CD4-positive, CD25-positive, alpha-beta regulatory T cell (primary cell): ENCODE results near the gene MAPK9. TPM values are rescaled to one million over a fixed set of nuclear protein-coding genes. Genes with fewer than 3 reads are reported as not detected.
A peak's percentile ranks its signal among the peaks of the same experiment; 100 is the strongest.
"Not testable (repeated sequence)": the region's sequence is repeated elsewhere in the genome, so short reads cannot be mapped to it uniquely, and the experiment has no call there.

Experiments
- ATAC-seq, 2 donors: fragments of 150-1000 bp; cut with Tn5 transposase; one replicate each; pipeline ENCODE4 v1.10.0; 2021; ENCODE audit warnings: low read depth in 2 of 2, moderate number of reproducible peaks in 2 of 2, moderate library complexity in 1 of 2
- DNase-seq, 3 donors: peaks; one replicate each; pipeline versions ENCODE4 v3.0.0 to v3.0.0-alpha.2; 2012 to 2022; ENCODE audit warnings: mixed read lengths in 1 of 3
- H3K27ac ChIP-seq: one replicate; pipeline ENCODE4 v1.7.0; 2013; ENCODE audit warnings: mild to moderate bottlenecking, low read length; ENCODE audit not compliant: insufficient read depth, poor library complexity, severe bottlenecking
- H3K27me3 ChIP-seq: one replicate; pipeline ENCODE4 v1.7.0; 2013; ENCODE audit warnings: low read length; ENCODE audit not compliant: control insufficient read depth, insufficient read depth
- H3K36me3 ChIP-seq: one replicate; pipeline ENCODE4 v1.7.0; 2013; ENCODE audit warnings: mild to moderate bottlenecking, low read length, moderate library complexity; ENCODE audit not compliant: control insufficient read depth, insufficient read depth
- H3K4me1 ChIP-seq: 2 replicates; pipeline ENCODE4 v1.7.0; 2013; ENCODE audit warnings: mild to moderate bottlenecking, low read length; ENCODE audit not compliant: insufficient read depth, control insufficient read depth, poor library complexity, severe bottlenecking
- H3K4me3 ChIP-seq: one replicate; pipeline ENCODE4 v1.7.0; 2013; ENCODE audit warnings: low read depth, mild to moderate bottlenecking, low read length, moderate library complexity
- H3K9me3 ChIP-seq, 2 experiments: 1 replicate in 1 of 2; 2 replicates in 1 of 2; pipeline ENCODE4 v1.7.0; 2013; ENCODE audit warnings: low read length in 2 of 2, mild to moderate bottlenecking in 1 of 2, moderate library complexity in 1 of 2; ENCODE audit not compliant: control insufficient read depth in 2 of 2
- H3K27ac Mint-ChIP-seq, 3 donors: one replicate each; pipeline ENCODE4 v1.8.0; 2020 to 2022; ENCODE audit warnings: mild to moderate bottlenecking in 3 of 3, mixed read lengths in 3 of 3, moderate library complexity in 2 of 3
- H3K27me3 Mint-ChIP-seq: one replicate; pipeline ENCODE4 v1.8.0; 2022; ENCODE audit warnings: mild to moderate bottlenecking, mixed read lengths
- H3K36me3 Mint-ChIP-seq: one replicate; pipeline ENCODE4 v1.8.0; 2020; ENCODE audit warnings: mixed read lengths
- H3K4me1 Mint-ChIP-seq, 4 donors: one replicate each; pipeline ENCODE4 v1.8.0; 2020 to 2022; ENCODE audit warnings: mixed read lengths in 4 of 4, mild to moderate bottlenecking in 1 of 4
- H3K4me3 Mint-ChIP-seq, 4 donors: one replicate each; pipeline ENCODE4 v1.8.0; 2020 to 2022; ENCODE audit warnings: mild to moderate bottlenecking in 4 of 4, mixed read lengths in 4 of 4, moderate library complexity in 3 of 4
- H3K9me3 Mint-ChIP-seq, 7 donors: one replicate each; pipeline ENCODE4 v1.8.0; 2020 to 2022; ENCODE audit warnings: mixed read lengths in 7 of 7, mild to moderate bottlenecking in 3 of 7, moderate library complexity in 2 of 7
- polyA plus RNA-seq, 4 donors: library from polyadenylated mRNA; unstranded; fragments of 300-500 nt; fragmentation: Illumina TruSeq; gene quantifications; one replicate each; pipeline ENCODE4 v1.2.3, GENCODE V29; 2021
- total RNA-seq: library from RNA; stranded (reverse); gene quantifications from one replicate; pipeline ENCODE4 v1.2.3, GENCODE V29; 2022

MAPK9 gene
- total and polyA plus RNA-seq, 5 donors from 2014 or later = 18.5 to 35.4 (median 23.1) TPM

DNA sequence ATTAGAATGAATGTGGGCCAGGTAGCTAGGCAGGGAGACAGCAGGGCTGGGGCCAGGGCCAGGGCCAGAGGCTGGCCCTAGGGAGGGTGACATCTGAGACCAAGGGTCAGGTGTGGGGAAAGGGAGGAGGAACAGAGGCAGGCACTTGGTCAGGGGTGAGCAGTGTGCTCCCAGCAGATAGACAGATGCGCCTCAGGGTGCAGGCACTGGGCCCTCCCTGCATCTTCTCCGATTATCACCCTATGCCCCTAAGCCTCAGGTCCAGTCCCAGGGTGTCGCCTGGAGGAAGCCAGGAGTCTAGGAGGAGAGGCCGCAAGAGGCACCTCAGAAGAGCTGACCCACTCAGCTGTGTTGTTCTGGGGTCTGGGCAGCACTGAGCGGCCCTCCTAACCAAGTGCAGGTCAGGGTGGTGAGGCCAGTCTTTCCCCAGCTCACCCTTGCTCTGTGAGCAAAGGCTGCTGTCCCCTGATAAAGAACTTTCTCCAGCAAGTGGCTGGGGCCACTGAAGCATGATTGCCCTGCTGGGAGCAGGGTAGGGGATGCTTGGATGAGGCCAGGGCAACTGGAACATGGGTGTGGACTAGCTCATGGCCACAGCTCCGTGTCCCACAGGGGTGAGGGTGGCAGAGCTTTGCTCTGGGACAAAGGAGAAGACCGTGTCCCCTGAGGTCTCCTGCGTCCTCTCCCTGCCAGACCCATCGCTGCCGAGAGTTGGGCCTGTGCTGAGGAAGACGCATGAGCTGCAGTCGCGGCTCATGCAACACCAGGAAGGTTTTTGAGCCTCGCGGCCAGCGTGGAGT, 80.7 kb downstream of the MAPK9 start:
- no peak overlapping the region for H3K4me3 Mint-ChIP-seq

DNA sequence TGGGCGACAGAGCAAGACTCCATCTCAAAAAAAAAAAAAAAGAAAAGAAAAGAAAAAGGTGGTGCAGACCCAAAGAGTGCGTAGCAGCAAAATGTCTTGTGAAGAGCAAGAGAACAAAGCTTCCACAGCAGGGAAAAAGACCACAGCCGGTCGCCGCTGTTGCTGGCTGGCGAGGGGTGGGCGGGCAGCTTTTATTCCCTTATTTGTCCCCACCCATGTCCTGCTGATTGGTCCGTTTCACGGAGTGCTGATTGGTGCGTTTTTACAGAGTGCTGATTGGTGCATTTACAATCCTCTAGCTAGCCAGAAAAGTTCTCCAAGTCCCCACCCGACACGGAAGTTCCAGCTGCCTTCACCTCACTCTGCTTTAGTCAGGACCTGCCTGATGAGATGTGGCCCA, 81.8 kb downstream of the MAPK9 start:
- Mint-ChIP-seq H3K4me3 (peak overlapping the region in 2 of 4 donors; percentile 21 to 56), H3K27me3 (peaks cover 38% of the 10 kb centered on the region)
- not testable (repeated sequence) for H3K27ac ChIP-seq, DNase-seq, H3K36me3 Mint-ChIP-seq, H3K9me3 Mint-ChIP-seq, H3K36me3 ChIP-seq, H3K4me3 ChIP-seq, H3K27ac Mint-ChIP-seq, H3K4me1 ChIP-seq, H3K27me3 ChIP-seq, H3K4me1 Mint-ChIP-seq, H3K9me3 ChIP-seq, ATAC-seq

More for the DNA sequence above, 80.7 kb downstream of the MAPK9 start:
- no peak for DNase-seq
- no peaks in the 10 kb centered on the region for H3K4me1 ChIP-seq
- no peak overlapping the region for H3K4me3 ChIP-seq
- ATAC-seq = no peak
- peaks cover 34% of the 10 kb centered on the region for H3K27me3 Mint-ChIP-seq
- H3K27me3 ChIP-seq = no peaks in the 10 kb centered on the region
- no peaks in the 10 kb centered on the region for H3K36me3 ChIP-seq
- H3K27ac Mint-ChIP-seq = no peak overlapping the region
- peaks cover 0 to 9% (median 3%) of the 10 kb centered on the region in 4 donors for H3K4me1 Mint-ChIP-seq
- H3K27ac ChIP-seq = no peak overlapping the region
- peaks cover 0 to 12% of the 10 kb centered on the region in 2 experiments for H3K9me3 ChIP-seq
- no peaks in the 10 kb centered on the region for H3K36me3 Mint-ChIP-seq
- H3K9me3 Mint-ChIP-seq = peaks cover 0 to 11% (median 5%) of the 10 kb centered on the region in 7 donors

DNA sequence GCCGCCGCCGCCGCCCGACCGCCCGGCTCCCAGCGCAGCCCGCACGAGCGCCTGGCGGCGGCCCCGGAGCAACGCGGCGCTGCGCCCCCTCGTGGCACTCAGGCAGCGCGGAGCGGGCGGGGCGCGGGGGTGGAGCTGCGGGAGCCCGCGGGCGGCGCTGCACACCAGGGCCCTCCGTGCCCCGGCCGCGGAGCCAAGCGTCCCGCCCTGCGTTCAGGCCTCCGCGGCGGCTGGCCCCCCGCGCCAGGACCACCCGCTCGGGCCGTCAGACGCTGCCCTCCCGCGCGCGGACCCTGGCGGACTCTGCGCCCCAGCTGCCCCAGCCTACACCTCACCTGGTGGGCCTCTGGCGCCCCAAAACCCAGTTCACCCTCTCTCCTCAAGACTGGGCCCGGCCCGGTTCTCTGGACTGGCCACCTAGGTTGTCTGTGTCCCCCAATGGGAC, 82.7 kb downstream of the MAPK9 start, which contains the start of gene RASGEF1C:
Gene RASGEF1C, minus strand, starts transcription at position 75 of the 445 bp plus-strand sequence. CDS start 71,159 bp downstream, outside the sequence.
- Histone ChIP-seq H3K4me1 (no peaks in the 10 kb centered on the region), H3K9me3 (no peaks in the 10 kb centered on the region), H3K4me3 (no peak within 1 kb of the TSS), H3K36me3 (no peaks in the 10 kb centered on the region), H3K27ac (no peak within 1 kb of the TSS), H3K27me3 (no peaks in the 10 kb centered on the region)
- DNase-seq (peak; percentile 6 to 65 (median 54)), ATAC-seq (peak; percentile 69 to 77)
- H3K27ac Mint-ChIP-seq = no peak within 1 kb of the TSS
- H3K4me3 Mint-ChIP-seq = peak within 1 kb of the TSS; percentile 43 to 81 (median 60)
- no peaks in the 10 kb centered on the region for H3K36me3 Mint-ChIP-seq
- H3K27me3 Mint-ChIP-seq = peaks cover 38% of the 10 kb centered on the region
- H3K4me1 Mint-ChIP-seq = peaks cover 0 to 9% (median 3%) of the 10 kb centered on the region in 4 donors
- H3K9me3 Mint-ChIP-seq = peaks cover 0 to 5% (median 3%) of the 10 kb centered on the region in 7 donors

DNA sequence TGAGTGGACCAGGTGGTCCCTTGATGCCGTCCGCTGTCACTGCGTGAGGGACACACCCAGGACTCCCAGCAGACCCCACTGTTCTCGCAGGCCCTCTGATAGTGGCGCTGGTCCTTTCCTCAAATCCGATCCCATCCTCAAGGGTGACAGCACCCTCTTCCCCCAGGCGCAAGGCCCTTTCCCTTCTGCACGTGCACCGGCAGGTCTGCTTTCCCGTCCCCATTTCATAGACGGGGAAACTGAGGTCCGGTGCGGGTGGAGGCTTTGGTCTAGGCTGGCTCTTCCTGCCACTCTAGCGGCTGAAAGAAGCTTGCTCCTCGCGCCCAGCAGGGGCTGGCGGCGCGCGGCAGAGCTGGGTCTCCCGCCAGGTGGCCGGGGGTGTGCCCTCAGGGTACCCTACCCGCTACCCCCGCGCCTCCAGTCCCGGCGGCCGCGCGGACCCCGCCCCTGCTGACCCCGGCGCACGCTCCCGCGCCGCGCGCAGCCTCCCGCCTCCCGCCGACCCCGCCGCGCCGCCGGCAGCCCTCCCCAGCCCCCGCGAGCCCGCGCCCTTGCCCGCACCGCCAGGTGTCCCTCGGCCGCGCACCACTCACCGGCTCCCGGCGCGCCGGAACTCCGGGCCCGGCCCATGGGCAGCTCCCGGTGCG, 83.3 kb downstream of the MAPK9 start:
- DNase-seq = no peak
- Histone ChIP-seq H3K27ac (no peak overlapping the region), H3K9me3 (no peaks in the 10 kb centered on the region), H3K36me3 (no peaks in the 10 kb centered on the region), H3K4me3 (no peak overlapping the region), H3K27me3 (no peaks in the 10 kb centered on the region), H3K4me1 (no peaks in the 10 kb centered on the region)
- H3K27ac Mint-ChIP-seq = no peak overlapping the region
- H3K27me3 Mint-ChIP-seq = peaks cover 38% of the 10 kb centered on the region
- peaks cover 0 to 2% (median 0%) of the 10 kb centered on the region in 7 donors for H3K9me3 Mint-ChIP-seq
- peaks cover 0 to 9% (median 3%) of the 10 kb centered on the region in 4 donors for H3K4me1 Mint-ChIP-seq
- H3K4me3 Mint-ChIP-seq = peak overlapping the region in 3 of 4 donors; percentile 52 to 81 (median 68)
- ATAC-seq = no peak
- H3K36me3 Mint-ChIP-seq = no peaks in the 10 kb centered on the region

DNA sequence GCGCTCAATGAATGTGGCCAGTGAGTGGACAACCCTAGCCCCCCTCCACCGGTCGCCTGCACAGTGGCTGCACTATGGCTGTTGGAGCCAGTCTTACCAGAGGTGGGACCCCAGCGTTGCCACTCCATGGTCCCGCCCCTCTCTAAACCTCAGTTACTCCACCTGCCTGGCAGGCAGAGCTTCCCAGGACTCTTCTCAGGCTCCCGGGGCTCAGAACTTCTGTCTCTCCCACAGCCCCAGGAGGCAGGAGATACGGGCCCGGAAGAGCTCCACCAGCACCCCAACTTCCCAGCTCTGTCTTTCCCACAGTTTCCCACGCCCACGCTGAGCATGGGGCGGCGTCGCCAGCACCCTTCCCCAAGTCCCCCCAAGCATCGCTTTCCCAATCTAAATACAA, 83.8 kb downstream of the MAPK9 start:
- Histone ChIP-seq H3K4me1 (no peaks in the 10 kb centered on the region), H3K4me3 (no peak overlapping the region), H3K27ac (no peak overlapping the region), H3K9me3 (no peaks in the 10 kb centered on the region), H3K27me3 (no peaks in the 10 kb centered on the region), H3K36me3 (no peaks in the 10 kb centered on the region)
- Mint-ChIP-seq H3K9me3 (peaks cover 0 to 2% (median 0%) of the 10 kb centered on the region in 7 donors), H3K4me3 (peak overlapping the region; percentile 43 to 81 (median 60)), H3K36me3 (no peaks in the 10 kb centered on the region), H3K4me1 (peaks cover 0 to 9% (median 3%) of the 10 kb centered on the region in 4 donors), H3K27me3 (peaks cover 38% of the 10 kb centered on the region), H3K27ac (no peak overlapping the region)
- ATAC-seq (no peak), DNase-seq (no peak)

DNA sequence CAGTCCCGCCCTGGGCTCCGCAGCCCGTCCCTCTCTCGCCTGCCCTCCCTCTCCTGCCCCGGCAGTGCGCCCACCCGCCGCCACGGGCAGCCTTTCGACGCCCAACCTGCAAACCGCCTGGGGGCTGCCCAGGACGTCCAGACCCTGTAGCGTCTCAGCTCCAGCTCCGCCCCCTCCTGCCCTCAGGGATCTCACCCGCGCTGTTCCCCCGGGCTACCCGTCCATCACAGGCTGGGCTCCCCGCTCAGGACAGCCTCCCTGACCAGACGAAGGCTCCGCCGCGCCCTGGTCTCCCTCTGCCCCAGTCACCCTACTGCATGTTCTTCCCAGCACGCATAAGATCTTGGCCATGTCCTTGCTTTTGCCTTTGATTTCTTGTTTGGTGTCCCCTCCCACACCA, 84.3 kb downstream of the MAPK9 start:
- peaks cover 38% of the 10 kb centered on the region for H3K27me3 Mint-ChIP-seq

DNA sequence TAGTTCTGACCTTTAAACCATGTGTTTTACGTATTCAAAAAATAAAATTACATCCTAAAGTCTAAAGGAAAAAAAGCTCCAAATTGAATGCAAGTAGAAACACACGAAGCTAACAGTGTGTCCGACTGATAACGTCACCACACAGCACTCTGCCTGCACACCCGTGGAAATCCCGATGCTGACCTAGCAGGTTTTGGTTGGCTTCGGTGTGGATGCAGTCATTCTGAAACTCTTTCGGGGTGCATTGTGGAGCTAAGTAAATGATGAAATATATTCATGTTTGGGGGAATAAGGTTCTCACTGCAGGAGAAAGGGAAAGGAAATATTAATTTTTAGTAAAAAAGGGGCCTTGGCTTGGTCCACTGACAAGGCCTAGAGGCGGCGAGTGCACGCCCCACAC, 84.9 kb downstream of the MAPK9 start:
- ATAC-seq (no peak), DNase-seq (no peak)
- no peak overlapping the region for H3K27ac Mint-ChIP-seq
- peaks cover 0 to 2% (median 0%) of the 10 kb centered on the region in 7 donors for H3K9me3 Mint-ChIP-seq
- H3K9me3 ChIP-seq = no peaks in the 10 kb centered on the region
- H3K4me3 ChIP-seq = no peak overlapping the region
- H3K4me3 Mint-ChIP-seq = no peak overlapping the region
- no peaks in the 10 kb centered on the region for H3K36me3 Mint-ChIP-seq
- no peaks in the 10 kb centered on the region for H3K36me3 ChIP-seq
- H3K27me3 ChIP-seq = no peaks in the 10 kb centered on the region
- no peaks in the 10 kb centered on the region for H3K4me1 ChIP-seq
- no peak overlapping the region for H3K27ac ChIP-seq
- peaks cover 36% of the 10 kb centered on the region for H3K27me3 Mint-ChIP-seq
- H3K4me1 Mint-ChIP-seq = peaks cover 0 to 9% (median 3%) of the 10 kb centered on the region in 4 donors

More for the DNA sequence above, 84.3 kb downstream of the MAPK9 start:
- peak overlapping the region in 1 of 4 donors; percentile 81 for H3K4me3 Mint-ChIP-seq
- H3K36me3 Mint-ChIP-seq = no peaks in the 10 kb centered on the region
- Histone ChIP-seq H3K9me3 (no peaks in the 10 kb centered on the region), H3K36me3 (no peaks in the 10 kb centered on the region), H3K27ac (no peak overlapping the region), H3K27me3 (no peaks in the 10 kb centered on the region), H3K4me1 (no peaks in the 10 kb centered on the region), H3K4me3 (no peak overlapping the region)
- H3K9me3 Mint-ChIP-seq = peaks cover 0 to 2% (median 0%) of the 10 kb centered on the region in 7 donors
- peaks cover 0 to 9% (median 3%) of the 10 kb centered on the region in 4 donors for H3K4me1 Mint-ChIP-seq
- no peak overlapping the region for H3K27ac Mint-ChIP-seq
- DNase-seq (no peak), ATAC-seq (no peak)
